Activated CD4-positive, CD25-positive, alpha-beta regulatory T cell (primary cell): ENCODE data around the gene CD6.

ENCODE experiments used
- DNase-seq, 4 experiments: peaks; one replicate each; lab custom pipeline; 2025; lab: John Stamatoyannopoulos, UW

CD6 gene

GRCh38 chr11:60934790-60935605 lies 36.5 kb upstream of the CD6 start:
- DNase-seq: no peak

DNA sequence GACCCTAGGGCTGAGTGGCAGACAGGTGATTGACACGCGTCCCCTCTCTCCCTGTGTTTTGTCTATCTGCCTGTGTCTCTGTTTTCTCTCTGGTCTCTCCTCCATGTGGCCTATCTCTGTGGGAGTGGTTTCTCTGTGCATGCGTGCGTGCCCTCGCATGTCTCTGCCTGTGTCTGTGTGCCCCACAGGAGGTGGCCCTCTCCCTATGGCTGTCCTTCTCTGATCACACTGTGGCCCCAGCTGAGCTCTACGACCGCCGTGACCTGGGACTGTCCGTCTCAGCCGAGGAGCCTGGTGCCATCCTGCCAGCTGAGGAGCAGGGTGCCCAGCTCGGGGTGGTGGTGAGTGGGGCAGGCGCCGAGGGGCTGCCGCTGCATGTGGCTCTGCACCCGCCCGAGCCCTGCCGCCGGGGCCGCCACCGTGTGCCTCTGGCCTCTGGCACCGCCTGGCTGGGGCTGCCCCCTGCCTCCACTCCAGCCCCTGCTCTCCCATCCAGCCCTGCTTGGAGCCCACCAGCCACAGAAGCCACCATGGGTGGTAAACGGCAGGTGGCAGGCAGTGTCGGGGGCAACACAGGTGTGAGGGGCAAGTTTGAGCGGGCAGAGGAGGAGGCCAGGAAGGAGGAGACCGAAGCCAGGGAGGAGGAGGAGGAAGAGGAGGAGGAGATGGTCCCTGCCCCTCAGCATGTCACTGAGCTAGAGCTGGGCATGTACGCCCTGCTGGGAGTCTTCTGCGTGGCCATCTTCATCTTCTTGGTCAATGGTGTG lies 35.6 kb upstream of the CD6 start:
- no peak for DNase-seq

DNA sequence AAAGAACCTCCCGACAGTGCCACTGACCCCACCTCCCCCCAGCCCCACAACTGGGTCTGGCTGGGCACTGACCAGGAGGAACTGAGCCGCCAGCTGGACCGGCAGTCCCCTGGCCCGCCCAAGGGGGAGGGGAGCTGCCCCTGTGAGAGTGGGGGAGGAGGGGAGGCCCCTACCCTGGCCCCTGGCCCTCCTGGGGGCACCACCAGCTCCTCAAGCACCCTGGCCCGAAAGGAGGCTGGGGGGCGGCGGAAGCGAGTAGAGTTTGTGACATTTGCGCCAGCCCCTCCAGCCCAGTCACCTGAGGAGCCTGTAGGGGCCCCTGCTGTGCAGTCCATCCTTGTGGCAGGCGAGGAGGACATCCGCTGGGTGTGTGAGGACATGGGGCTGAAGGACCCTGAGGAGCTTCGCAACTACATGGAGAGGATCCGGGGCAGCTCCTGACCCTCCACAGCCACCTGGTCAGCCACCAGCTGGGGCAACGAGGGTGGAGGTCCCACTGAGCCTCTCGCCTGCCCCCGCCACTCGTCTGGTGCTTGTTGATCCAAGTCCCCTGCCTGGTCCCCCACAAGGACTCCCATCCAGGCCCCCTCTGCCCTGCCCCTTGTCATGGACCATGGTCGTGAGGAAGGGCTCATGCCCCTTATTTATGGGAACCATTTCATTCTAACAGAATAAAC lies 34.9 kb upstream of the CD6 start:
- no peak for DNase-seq

- DNase-seq: no peak
Measured at GRCh38 chr11:60937144-60937527, 34.3 kb upstream of the CD6 start.

GRCh38 chr11:60937811-60938210 lies 33.7 kb upstream of the CD6 start:
- no peak for DNase-seq

DNA sequence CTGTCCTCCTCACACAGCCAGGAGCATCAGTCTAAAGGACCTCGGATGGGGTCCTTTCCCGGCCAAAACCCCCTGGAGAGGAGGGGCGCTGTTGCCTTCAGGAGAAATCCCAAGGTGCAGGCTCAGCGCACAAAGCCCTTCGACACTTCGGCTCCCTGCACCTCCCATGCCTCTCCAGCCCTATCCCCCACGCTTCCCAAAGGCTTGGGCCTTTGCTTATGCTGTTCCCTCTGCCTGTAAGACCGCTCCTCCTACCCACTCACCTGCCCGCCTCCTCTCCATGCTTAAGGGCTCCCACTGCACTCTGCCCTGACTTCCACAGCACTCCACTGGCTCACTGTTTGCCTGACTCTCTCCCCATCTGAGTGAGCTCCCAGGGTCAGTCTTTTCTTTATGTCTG lies 33.0 kb upstream of the CD6 start:
- no peak for DNase-seq

GRCh38 chr11:60939301-60939700 lies 32.2 kb upstream of the CD6 start:
- DNase-seq: no peak

- DNase-seq: no peak
Measured at GRCh38 chr11:60939855-60940254, 31.6 kb upstream of the CD6 start.

- no peak for DNase-seq
Measured at GRCh38 chr11:60941371-60942119, 29.9 kb upstream of the CD6 start.

DNA sequence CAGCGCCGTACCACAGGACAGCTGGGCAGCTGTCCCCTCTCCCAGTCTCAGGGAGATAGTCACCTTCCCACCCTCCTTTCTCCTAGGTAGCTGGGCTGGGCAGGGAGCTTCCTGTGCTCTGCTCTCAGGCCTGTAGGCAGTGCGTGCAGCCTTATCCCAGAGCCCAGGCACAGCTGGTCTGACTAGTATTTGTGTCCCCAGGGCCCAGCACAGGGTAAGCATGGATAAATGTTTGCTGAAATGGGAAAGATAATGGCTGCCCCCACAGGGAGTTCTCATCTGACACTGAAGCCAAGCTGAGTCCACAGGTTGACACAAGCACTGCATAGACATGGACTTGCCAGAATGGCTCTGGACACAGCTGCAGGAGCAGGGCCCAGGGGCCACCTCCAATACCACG lies 29.3 kb upstream of the CD6 start:
- DNase-seq: no peak

- no peak for DNase-seq
Measured at GRCh38 chr11:60942970-60943565, 28.4 kb upstream of the CD6 start.

DNA sequence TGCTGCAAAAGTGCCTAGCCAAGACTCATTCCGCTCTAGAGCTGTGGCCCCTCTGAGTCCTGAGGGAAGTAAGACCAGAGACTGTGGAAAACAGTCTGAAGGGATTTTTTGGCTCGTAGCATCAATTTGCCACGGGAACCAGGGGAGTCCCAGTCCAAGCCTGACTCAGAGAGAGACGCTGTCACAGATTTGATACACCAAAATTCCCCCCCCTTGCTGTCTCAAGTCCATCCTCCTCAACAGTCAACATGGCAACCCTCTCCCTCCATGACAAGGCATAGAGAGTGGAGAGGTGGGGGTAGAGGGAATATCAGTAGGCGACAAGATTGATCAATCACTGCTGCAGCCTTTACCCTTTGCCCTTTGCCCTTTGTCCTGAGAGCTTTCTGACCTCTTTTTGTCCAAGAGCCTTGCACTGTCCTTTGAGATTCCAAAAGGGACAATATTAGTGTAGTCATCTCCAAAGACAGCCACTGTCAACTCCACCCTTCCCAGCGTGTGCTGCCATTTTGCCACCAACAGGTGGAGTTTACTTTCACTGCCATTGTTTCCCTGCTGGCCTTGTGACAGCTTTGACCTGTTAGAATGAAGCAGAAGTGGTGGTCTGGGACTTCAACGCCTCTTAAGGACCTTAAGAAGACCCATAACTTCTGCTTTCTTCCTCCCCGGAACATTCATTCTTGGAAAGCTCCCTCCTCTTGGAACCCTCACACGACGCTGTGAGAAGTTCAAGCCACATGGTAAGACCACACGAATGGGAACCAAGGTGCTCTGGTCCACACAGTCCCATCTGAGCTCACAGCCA lies 26.8 kb upstream of the CD6 start:
- no peak for DNase-seq

DNA sequence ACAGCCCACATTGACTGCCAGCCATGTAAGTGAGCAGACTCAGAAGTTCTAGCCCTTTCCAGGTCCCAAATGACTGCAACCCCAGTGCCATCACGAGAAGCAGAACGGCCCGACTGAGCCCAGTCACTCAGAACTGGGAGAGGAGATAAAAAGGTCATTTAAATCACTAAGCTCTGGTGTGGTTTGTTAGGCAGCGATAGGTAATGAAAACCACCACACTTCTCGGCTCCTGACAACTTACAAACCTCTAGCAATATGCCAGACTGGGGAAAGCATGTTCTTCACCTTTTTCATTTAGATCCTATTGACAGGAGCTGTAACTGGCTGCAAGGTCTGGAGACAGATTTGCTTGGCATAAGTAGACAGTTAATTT lies 26.2 kb upstream of the CD6 start:
- DNase-seq: no peak

GRCh38 chr11:60946601-60947264 lies 24.7 kb upstream of the CD6 start:
- DNase-seq: no peak

GRCh38 chr11:60947700-60948099 lies 23.8 kb upstream of the CD6 start:
- DNase-seq: no peak

- no peak for DNase-seq
Measured at GRCh38 chr11:60948250-60948649, 23.2 kb upstream of the CD6 start.

- no peak for DNase-seq
Measured at GRCh38 chr11:60950024-60950423, 21.5 kb upstream of the CD6 start.

GRCh38 chr11:60950933-60951605 lies 20.4 kb upstream of the CD6 start:
- no peak for DNase-seq

DNA sequence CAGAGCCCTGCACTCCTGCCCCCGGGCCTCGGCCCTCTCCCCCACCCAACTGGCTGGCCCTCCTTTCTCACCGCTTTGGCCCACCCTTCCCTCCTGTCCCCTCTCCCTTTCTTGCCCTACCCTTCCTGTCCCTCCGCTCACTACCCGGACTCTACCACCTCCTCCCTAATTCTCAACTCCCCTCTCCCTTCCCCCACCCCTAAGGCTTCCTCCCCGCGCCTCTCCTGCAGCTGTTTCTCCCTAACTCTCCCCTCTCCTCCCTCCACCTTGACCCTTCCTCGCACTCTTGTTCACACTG lies 19.9 kb upstream of the CD6 start:
- no peak for DNase-seq
